Smooth muscle cell (in vitro differentiated cells): ENCODE measurements around the gene NTSR2. TPM values are rescaled to one million over a fixed set of nuclear protein-coding genes. Genes with fewer than 3 reads are reported as not detected.

Source experiments
- DNase-seq: peaks from one replicate; lab custom pipeline; 2025; ENCODE audit not compliant: unreplicated experiment; lab: John Stamatoyannopoulos, UW
- H2AFZ ChIP-seq: fragments of 200-600 bp; sonication (generic); 2 replicates; pipeline ENCODE4 v1.6.0; 2016; ENCODE audit warnings: antibody characterized with exemption, low read depth, mild to moderate bottlenecking
- H3F3A ChIP-seq: fragments of 200-600 bp; sonication (generic); 2 replicates; pipeline ENCODE4 v1.6.0; 2017; ENCODE audit warnings: antibody characterized with exemption, low read depth
- H3K27ac ChIP-seq: fragments of 200-600 bp; sonication (generic); 2 replicates; pipeline ENCODE4 v1.5.1; 2016; ENCODE audit warnings: low read depth, mild to moderate bottlenecking
- H3K27me3 ChIP-seq: fragments of 200-600 bp; sonication (generic); 2 replicates; pipeline ENCODE4 v1.6.1; 2016; ENCODE audit warnings: low read depth, mild to moderate bottlenecking
- H3K36me3 ChIP-seq: fragments of 200-600 bp; sonication (generic); 2 replicates; pipeline ENCODE4 v1.5.1; 2016; ENCODE audit warnings: low read depth
- H3K4me1 ChIP-seq: fragments of 200-600 bp; sonication (generic); 2 replicates; pipeline ENCODE4 v1.5.1; 2016; ENCODE audit warnings: low read depth
- H3K4me2 ChIP-seq: fragments of 200-600 bp; sonication (generic); 2 replicates; pipeline ENCODE4 v1.6.0; 2016; ENCODE audit warnings: mild to moderate bottlenecking
- H3K4me3 ChIP-seq: fragments of 200-600 bp; sonication (generic); 2 replicates; pipeline ENCODE4 v1.5.1; 2016; ENCODE audit warnings: mild to moderate bottlenecking
- H3K79me2 ChIP-seq: fragments of 200-600 bp; sonication (generic); 2 replicates; pipeline ENCODE4 v1.6.0; 2016; ENCODE audit warnings: low read depth, mild to moderate bottlenecking
- H3K9ac ChIP-seq: fragments of 200-600 bp; sonication (generic); 2 replicates; pipeline ENCODE4 v1.6.0; 2016; ENCODE audit warnings: low read depth
- H3K9me3 ChIP-seq: fragments of 200-600 bp; sonication (generic); replicated peaks from 2 replicates; pipeline ENCODE4 v1.5.1; 2016; ENCODE audit warnings: low read depth
- H4K20me1 ChIP-seq: fragments of 200-600 bp; sonication (generic); 2 replicates; pipeline ENCODE4 v1.6.0; 2016; ENCODE audit warnings: low read depth
- CTCF ChIP-seq: fragments of 200-600 bp; sonication (generic); IDR thresholded peaks from 2 replicates; pipeline ENCODE4 v1.5.1; 2017; ENCODE audit warnings: borderline replicate concordance, mild to moderate bottlenecking, antibody characterized with exemption; ENCODE audit not compliant: insufficient read depth, poor library complexity, severe bottlenecking
- WGBS: methylation state at CpG from one replicate; pipeline ENCODE4 v1.1.7; 2016; ENCODE audit warnings: low lambda C conversion rate; 5-methylcytosine and 5-hydroxymethylcytosine counted together
- polyA plus RNA-seq: library from polyadenylated mRNA; unstranded; fragments of >200 nt; fragmentation: Nextera tagmentation; extraction: Ambion mirVana; gene quantifications from 2 replicates; pipeline ENCODE4 v1.2.1, GENCODE V29; 2016
- total RNA-seq: library from RNA; depleted of rRNA; stranded (reverse); fragments of >200 nt; gene quantifications from 2 replicates; pipeline ENCODE4 v1.2.3, GENCODE V29; 2014

NTSR2 gene
- total and polyA plus RNA-seq, 2 experiments from 2014 or later, result not detected

GRCh38 chr2:11678306-11678960, 8.4 kb upstream of the NTSR2 start:
- no peak overlapping the region for H3K27ac ChIP-seq
- H3K9me3 ChIP-seq, result no peaks in the 10 kb centered on the region
- no peaks in the 10 kb centered on the region for H3K79me2 ChIP-seq
- H4K20me1 ChIP-seq, result no peaks in the 10 kb centered on the region
- H3K4me2 ChIP-seq, result no peak overlapping the region
- WGBS, result 91% methylated on average over 14 of the region's 14 CpGs
- H2AFZ ChIP-seq, result no peak overlapping the region
- TF ChIP-seq CTCF, result no peak
- no peaks in the 10 kb centered on the region for H3K4me1 ChIP-seq
- no peak for DNase-seq
- H3F3A ChIP-seq, result no peaks in the 10 kb centered on the region
- H3K36me3 ChIP-seq, result no peaks in the 10 kb centered on the region
- no peak overlapping the region for H3K9ac ChIP-seq
- peaks cover 32% of the 10 kb centered on the region for H3K27me3 ChIP-seq
- no peak overlapping the region for H3K4me3 ChIP-seq

GRCh38 chr2:11677136-11678055, 7.4 kb upstream of the NTSR2 start:
- Histone ChIP-seq H3K9ac (no peak overlapping the region), H2AFZ (no peak overlapping the region), H3K4me1 (no peaks in the 10 kb centered on the region), H3K79me2 (no peaks in the 10 kb centered on the region), H3K4me2 (no peak overlapping the region), H3K27ac (no peak overlapping the region), H3K27me3 (peaks cover 42% of the 10 kb centered on the region), H3K36me3 (no peaks in the 10 kb centered on the region), H3F3A (no peaks in the 10 kb centered on the region), H3K4me3 (no peak overlapping the region), H3K9me3 (no peaks in the 10 kb centered on the region), H4K20me1 (no peaks in the 10 kb centered on the region)
- WGBS, result 75% methylated on average over 27 of the region's 27 CpGs
- DNase-seq, result no peak
- TF ChIP-seq CTCF, result no peak

GRCh38 chr2:11676640-11677039, 6.6 kb upstream of the NTSR2 start:
- H3K27ac ChIP-seq, result no peak overlapping the region

More at GRCh38 chr2:11676640-11677039, 6.6 kb upstream of the NTSR2 start:
- Histone ChIP-seq H3K9ac (no peak overlapping the region), H3K79me2 (no peaks in the 10 kb centered on the region), H3K36me3 (no peaks in the 10 kb centered on the region), H3K4me1 (no peaks in the 10 kb centered on the region), H3F3A (no peaks in the 10 kb centered on the region), H3K4me2 (no peak overlapping the region), H3K4me3 (no peak overlapping the region), H2AFZ (no peak overlapping the region), H3K9me3 (no peaks in the 10 kb centered on the region), H3K27me3 (peaks cover 48% of the 10 kb centered on the region), H4K20me1 (no peaks in the 10 kb centered on the region)
- DNase-seq, result no peak
- 85% methylated on average over 11 of the region's 11 CpGs for WGBS
- no peak for TF ChIP-seq CTCF
